Epithelial cell of proximal tubule (primary cell): ENCODE measurements around the gene ZAR1. TPM values are rescaled to one million over a fixed set of nuclear protein-coding genes. Genes with fewer than 3 reads are reported as not detected.

Experiments used
- DNase-seq: peaks from one replicate; pipeline ENCODE4 v3.0.0-alpha.2; 2011; ENCODE audit warnings: low read depth
- H3K4me3 ChIP-seq: 2 replicates; pipeline ENCODE4 v1.5.1; 2011; ENCODE audit warnings: low read depth, mild to moderate bottlenecking, low read length
- total RNA-seq: library from RNA; depleted of rRNA; stranded (reverse); fragments of >200 nt; gene quantifications from 2 replicates; pipeline ENCODE4 v1.2.3, GENCODE V29; 2015
- TF ChIP-seq, protein P1 (sequence below): conservative IDR thresholded peaks from 2 replicates; pipeline ENCODE4 v1.5.1; 2012; ENCODE audit warnings: low read depth, mild to moderate bottlenecking, low read length

The ZAR1 gene
- total RNA-seq, 1 donor from 2014 or later = 0.23 TPM

- no peak for DNase-seq
- TF ChIP-seq, protein P1, sequence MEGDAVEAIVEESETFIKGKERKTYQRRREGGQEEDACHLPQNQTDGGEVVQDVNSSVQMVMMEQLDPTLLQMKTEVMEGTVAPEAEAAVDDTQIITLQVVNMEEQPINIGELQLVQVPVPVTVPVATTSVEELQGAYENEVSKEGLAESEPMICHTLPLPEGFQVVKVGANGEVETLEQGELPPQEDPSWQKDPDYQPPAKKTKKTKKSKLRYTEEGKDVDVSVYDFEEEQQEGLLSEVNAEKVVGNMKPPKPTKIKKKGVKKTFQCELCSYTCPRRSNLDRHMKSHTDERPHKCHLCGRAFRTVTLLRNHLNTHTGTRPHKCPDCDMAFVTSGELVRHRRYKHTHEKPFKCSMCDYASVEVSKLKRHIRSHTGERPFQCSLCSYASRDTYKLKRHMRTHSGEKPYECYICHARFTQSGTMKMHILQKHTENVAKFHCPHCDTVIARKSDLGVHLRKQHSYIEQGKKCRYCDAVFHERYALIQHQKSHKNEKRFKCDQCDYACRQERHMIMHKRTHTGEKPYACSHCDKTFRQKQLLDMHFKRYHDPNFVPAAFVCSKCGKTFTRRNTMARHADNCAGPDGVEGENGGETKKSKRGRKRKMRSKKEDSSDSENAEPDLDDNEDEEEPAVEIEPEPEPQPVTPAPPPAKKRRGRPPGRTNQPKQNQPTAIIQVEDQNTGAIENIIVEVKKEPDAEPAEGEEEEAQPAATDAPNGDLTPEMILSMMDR = no peak
- no peak overlapping the region for H3K4me3 ChIP-seq
These were observed 29.1 kb upstream of the ZAR1 start for GRCh38 chr4:48461000-48461399.

DNA sequence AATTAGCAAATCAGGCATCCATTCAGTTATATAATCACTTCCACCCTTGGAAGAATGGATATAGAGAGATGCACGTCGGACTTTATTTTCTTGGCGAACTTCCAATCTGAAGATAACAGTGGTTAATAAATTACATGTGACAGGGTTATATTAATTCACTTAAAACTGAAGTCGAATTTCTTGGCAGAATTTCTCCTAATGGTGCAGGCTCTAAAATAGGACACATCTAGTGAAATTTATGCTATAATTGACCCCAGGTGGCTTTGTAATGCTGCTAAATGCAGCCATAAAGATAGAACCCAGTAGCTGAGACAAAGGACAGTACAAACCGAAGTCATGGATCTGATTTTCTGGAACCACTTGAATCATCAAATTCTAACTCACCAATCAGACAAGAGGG lies 27.7 kb upstream of the ZAR1 start:
- TF ChIP-seq, protein P1 = no peak
- DNase-seq = no peak
- H3K4me3 ChIP-seq = no peak overlapping the region

DNA sequence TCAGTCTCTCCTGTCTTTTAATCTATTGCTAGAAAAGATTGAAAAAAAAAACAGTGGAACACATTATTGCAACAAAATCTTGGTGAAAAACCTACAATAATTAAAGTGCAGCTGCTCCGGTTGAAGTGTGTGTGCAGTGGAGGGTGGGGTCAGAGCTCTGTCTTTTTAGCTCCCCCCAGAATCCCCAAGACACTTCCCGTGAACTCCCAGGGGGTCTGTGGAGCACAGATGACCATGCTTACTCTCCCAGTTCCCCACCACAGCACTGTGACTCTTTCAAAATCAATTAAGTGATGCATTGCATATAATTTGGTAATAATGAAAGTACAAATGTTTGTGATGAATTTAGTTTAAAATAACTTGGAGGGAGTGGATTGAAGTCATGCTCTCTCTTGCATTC lies 22.6 kb upstream of the ZAR1 start:
- no peak overlapping the region for H3K4me3 ChIP-seq
- DNase-seq = no peak
- TF ChIP-seq, protein P1 = no peak

DNA sequence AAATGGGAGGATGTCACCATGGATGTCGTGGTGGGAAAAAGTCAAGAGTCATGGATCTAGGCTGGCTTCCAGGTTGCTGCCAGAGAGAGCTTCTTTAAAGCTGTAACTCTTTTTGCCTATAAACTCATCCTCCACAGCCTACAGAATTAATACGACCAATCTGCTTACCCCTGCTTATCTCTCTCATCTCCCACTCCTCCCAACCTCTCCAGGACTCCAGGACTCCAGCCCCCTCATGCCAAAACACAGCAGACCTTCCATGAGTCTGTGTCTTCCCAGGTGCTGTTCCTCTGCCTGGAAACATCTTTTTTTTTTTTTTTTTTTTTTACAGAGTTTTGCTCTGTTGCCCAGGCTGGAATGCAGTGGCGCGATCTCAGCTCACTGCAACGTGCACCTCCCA lies 22.2 kb upstream of the ZAR1 start:
- TF ChIP-seq, protein P1 = no peak
- no peak for DNase-seq
- no peak overlapping the region for H3K4me3 ChIP-seq

- no peak overlapping the region for H3K4me3 ChIP-seq
- TF ChIP-seq, protein P1 = no peak
- no peak for DNase-seq
These were observed 19.9 kb upstream of the ZAR1 start for GRCh38 chr4:48470137-48470536.

GRCh38 chr4:48470570-48470969 lies 19.5 kb upstream of the ZAR1 start:
- no peak for DNase-seq
- TF ChIP-seq, protein P1 = no peak
- H3K4me3 ChIP-seq = no peak overlapping the region

- TF ChIP-seq, protein P1 = no peak
- H3K4me3 ChIP-seq = no peak overlapping the region
- DNase-seq = no peak
These were observed 17.3 kb upstream of the ZAR1 start for GRCh38 chr4:48472794-48473193.
